OCI-LY7 (cell line): ENCODE data around the gene AUTS2. TPM values are rescaled to one million over a fixed set of nuclear protein-coding genes. Genes with fewer than 3 reads are reported as not detected.
A peak's percentile ranks its signal among the peaks of the same experiment; 100 is the strongest.

Experiments
- BruUV-seq: library from RNA; stranded (reverse); fragments of 400-500 nt; replicated peaks from 2 replicates; lab custom pipeline; 2021; lab: Mats Ljungman, UMichigan
- CTCF ChIA-PET: fragments of 300-600 bp; sonication (Branson Sonifier 250); formaldehyde crosslinking; loops from one replicate; lab custom pipeline; 2022; ENCODE audit warnings: antibody characterized with exemption; ENCODE audit not compliant: unreplicated experiment; lab: Charles Lee
- POLR2A ChIA-PET: fragments of 300-600 bp; sonication (Branson Sonifier 250); formaldehyde crosslinking; loops from one replicate; lab custom pipeline; 2022; ENCODE audit warnings: antibody characterized with exemption; lab: Charles Lee
- DNase-seq: peaks from one replicate; pipeline ENCODE4 v3.0.0-alpha.2; 2015; ENCODE audit warnings: low spot score
- H2AFZ ChIP-seq: fragments of 200-600 bp; sonication (generic), shearing (Covaris generic); 2 replicates; pipeline ENCODE4 v1.6.1; 2014; ENCODE audit warnings: mild to moderate bottlenecking, antibody characterized with exemption, low read length, moderate library complexity
- H3K27ac ChIP-seq: fragments of 200-600 bp; sonication (generic); 2 replicates; pipeline ENCODE4 v1.5.1; 2014; ENCODE audit warnings: mixed run types, low read depth, mild to moderate bottlenecking, moderate library complexity, low read length, inconsistent platforms; ENCODE audit not compliant: poor library complexity, severe bottlenecking
- H3K36me3 ChIP-seq: fragments of 200-600 bp; sonication (generic); 2 replicates; pipeline ENCODE4 v1.6.1; 2014; ENCODE audit warnings: mild to moderate bottlenecking, antibody characterized with exemption, low read length, moderate library complexity, mixed read lengths; ENCODE audit not compliant: insufficient read depth
- H3K4me1 ChIP-seq: fragments of 200-600 bp; sonication (generic); 2 replicates; pipeline ENCODE4 v1.5.1; 2014; ENCODE audit warnings: mild to moderate bottlenecking, low read length; ENCODE audit not compliant: insufficient read depth, poor library complexity, severe bottlenecking
- H3K4me2 ChIP-seq: fragments of 200-600 bp; sonication (generic); 2 replicates; pipeline ENCODE4 v1.6.1; 2014; ENCODE audit warnings: mild to moderate bottlenecking, low read length
- H3K4me3 ChIP-seq: fragments of 200-600 bp; sonication (generic); 2 replicates; pipeline ENCODE4 v1.5.1; 2014; ENCODE audit warnings: mild to moderate bottlenecking, low read depth, low read length; ENCODE audit not compliant: poor library complexity, severe bottlenecking
- H3K79me2 ChIP-seq: fragments of 200-600 bp; sonication (generic); 2 replicates; pipeline ENCODE4 v1.6.1; 2016; ENCODE audit warnings: low read depth, mild to moderate bottlenecking, low read length, moderate library complexity, mixed read lengths; ENCODE audit not compliant: insufficient read depth
- H3K9me2 ChIP-seq: fragments of 200-600 bp; sonication (generic); 2 replicates; pipeline ENCODE4 v1.6.1; 2016; ENCODE audit warnings: mild to moderate bottlenecking, low read length, mixed read lengths; ENCODE audit not compliant: insufficient read depth
- H3K9me3 ChIP-seq: fragments of 200-600 bp; sonication (generic); 2 replicates; pipeline ENCODE4 v1.6.1; 2014; ENCODE audit warnings: mild to moderate bottlenecking, mixed run types, low read length, mixed read lengths
- H4K20me1 ChIP-seq: fragments of 200-600 bp; sonication (generic); 2 replicates; pipeline ENCODE4 v1.6.1; 2014; ENCODE audit warnings: mild to moderate bottlenecking, antibody characterized with exemption, low read length, moderate library complexity, mixed read lengths; ENCODE audit not compliant: insufficient read depth
- EZH2phosphoT487 ChIP-seq: fragments of 200-600 bp; sonication (generic); IDR thresholded peaks from 2 replicates; pipeline ENCODE4 v1.6.1; 2018; ENCODE audit warnings: low read depth, borderline replicate concordance, mild to moderate bottlenecking, mixed run types, antibody characterized with exemption, low read length, moderate library complexity, mixed read lengths
- intact Hi-C: fragments of 100-400 bp; cut with micrococcal nuclease; formaldehyde crosslinking; loops from one replicate; pipeline ENCODE4 v1.10.0; 2022; ENCODE audit not compliant: unreplicated experiment
- total RNA-seq, 2 experiments: library from RNA; depleted of rRNA in 1 of 2; stranded (reverse); fragments of >200 nt in 1 of 2; shearing (Covaris generic) in 1 of 2; gene quantifications; 2 replicates each; pipeline ENCODE4 v1.2.3, GENCODE V29; 2014 to 2022
- TF ChIP-seq, protein P1 (sequence below): fragments of 200-600 bp; sonication (generic); conservative IDR thresholded peaks from 2 replicates; pipeline ENCODE4 v1.5.1; 2014; ENCODE audit warnings: mild to moderate bottlenecking, antibody characterized with exemption, low read length, moderate library complexity, mixed read lengths

The AUTS2 gene
- total RNA-seq, 2 experiments from 2014 or later, result 37.9 to 78.5 TPM

- TF ChIP-seq, protein P1, sequence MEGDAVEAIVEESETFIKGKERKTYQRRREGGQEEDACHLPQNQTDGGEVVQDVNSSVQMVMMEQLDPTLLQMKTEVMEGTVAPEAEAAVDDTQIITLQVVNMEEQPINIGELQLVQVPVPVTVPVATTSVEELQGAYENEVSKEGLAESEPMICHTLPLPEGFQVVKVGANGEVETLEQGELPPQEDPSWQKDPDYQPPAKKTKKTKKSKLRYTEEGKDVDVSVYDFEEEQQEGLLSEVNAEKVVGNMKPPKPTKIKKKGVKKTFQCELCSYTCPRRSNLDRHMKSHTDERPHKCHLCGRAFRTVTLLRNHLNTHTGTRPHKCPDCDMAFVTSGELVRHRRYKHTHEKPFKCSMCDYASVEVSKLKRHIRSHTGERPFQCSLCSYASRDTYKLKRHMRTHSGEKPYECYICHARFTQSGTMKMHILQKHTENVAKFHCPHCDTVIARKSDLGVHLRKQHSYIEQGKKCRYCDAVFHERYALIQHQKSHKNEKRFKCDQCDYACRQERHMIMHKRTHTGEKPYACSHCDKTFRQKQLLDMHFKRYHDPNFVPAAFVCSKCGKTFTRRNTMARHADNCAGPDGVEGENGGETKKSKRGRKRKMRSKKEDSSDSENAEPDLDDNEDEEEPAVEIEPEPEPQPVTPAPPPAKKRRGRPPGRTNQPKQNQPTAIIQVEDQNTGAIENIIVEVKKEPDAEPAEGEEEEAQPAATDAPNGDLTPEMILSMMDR, result no peak
- Histone ChIP-seq H3K9me3 (no peaks in the 10 kb centered on the region), H2AFZ (no peak overlapping the region), H4K20me1 (no peaks in the 10 kb centered on the region), H3K4me1 (peaks cover 7% of the 10 kb centered on the region), H3K36me3 (no peaks in the 10 kb centered on the region), H3K27ac (no peak overlapping the region), H3K9me2 (no peaks in the 10 kb centered on the region), H3K4me3 (no peak overlapping the region), H3K79me2 (no peaks in the 10 kb centered on the region), H3K4me2 (no peak overlapping the region)
- BruUV-seq, result no TSS peak
- intact Hi-C loops, result loop anchor here (5.0 kb wide), 1 partner anchor 314 kb away; no protein-coding TSS in a partner anchor
- no peak for DNase-seq
- ChIA-PET CTCF (no interaction called here), POLR2A (interaction anchor here (0.6 kb wide), 1 partner anchor 24 kb away, joined by 3 read pairs; no protein-coding TSS in a partner anchor)
Observed at GRCh38 chr7:70505886-70506285, 907.6 kb downstream of the AUTS2 start.

DNA sequence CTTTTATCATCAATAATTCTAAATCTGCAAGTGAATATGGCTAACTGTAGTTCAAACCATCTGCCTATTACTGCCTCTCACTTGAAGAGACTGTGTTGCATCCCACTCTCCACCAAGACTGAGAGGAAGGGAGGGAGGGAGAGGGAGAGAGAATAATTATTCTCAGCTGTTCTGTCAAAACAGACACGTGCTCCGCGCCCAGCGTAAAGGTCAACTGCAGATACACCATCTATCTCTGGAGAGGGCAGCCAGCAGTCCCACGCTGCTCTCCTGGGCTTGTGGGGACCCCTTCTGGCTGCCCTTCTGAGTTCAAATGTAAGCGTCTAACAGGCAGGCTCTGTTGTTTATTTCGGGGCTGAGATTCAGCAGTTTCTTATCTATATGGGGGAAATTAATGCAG, 908.2 kb downstream of the AUTS2 start:
- Histone ChIP-seq H4K20me1 (no peaks in the 10 kb centered on the region), H3K9me3 (no peaks in the 10 kb centered on the region), H3K36me3 (no peaks in the 10 kb centered on the region), H3K4me1 (peaks cover 7% of the 10 kb centered on the region), H2AFZ (no peak overlapping the region), H3K4me3 (no peak overlapping the region), H3K4me2 (no peak overlapping the region), H3K27ac (no peak overlapping the region), H3K79me2 (no peaks in the 10 kb centered on the region), H3K9me2 (no peaks in the 10 kb centered on the region)
- TF ChIP-seq, protein P1, result peak; percentile 74
- TF ChIP-seq EZH2phosphoT487, result no peak
- ChIA-PET POLR2A (interaction anchor here (0.6 kb wide), 1 partner anchor 24 kb away, joined by 3 read pairs; no protein-coding TSS in a partner anchor), CTCF (no interaction called here)
- peak; percentile 52 for DNase-seq
- no TSS peak for BruUV-seq
- intact Hi-C loops, result loop anchor here (5.0 kb wide), 1 partner anchor 314 kb away; no protein-coding TSS in a partner anchor

- Histone ChIP-seq H2AFZ (no peak overlapping the region), H3K9me2 (no peaks in the 10 kb centered on the region), H3K27ac (no peak overlapping the region), H3K4me2 (no peak overlapping the region), H3K4me3 (no peak overlapping the region), H4K20me1 (no peaks in the 10 kb centered on the region), H3K36me3 (no peaks in the 10 kb centered on the region), H3K4me1 (no peaks in the 10 kb centered on the region), H3K79me2 (no peaks in the 10 kb centered on the region), H3K9me3 (no peaks in the 10 kb centered on the region)
- no peak for DNase-seq
- intact Hi-C loops, result no loop called here
- BruUV-seq, result no TSS peak
- ChIA-PET CTCF (interaction anchor here (0.5 kb wide), 1 partner anchor 1315 kb away, joined by 3 read pairs; no protein-coding TSS in a partner anchor), POLR2A (interaction anchor here (0.7 to 1.5 kb wide), 7 partner anchors 9 to 1266 kb away, joined by 3 to 5 read pairs (median 3); no protein-coding TSS in a partner anchor)
- TF ChIP-seq, protein P1, result no peak
- TF ChIP-seq EZH2phosphoT487, result no peak
Observed at GRCh38 chr7:70512144-70512543, 913.9 kb downstream of the AUTS2 start.
